HG03520 (cell line): ENCODE results near the gene ENTPD6.

Experiments used
- ATAC-seq: cut with Tn5 transposase; IDR thresholded peaks from one replicate; pipeline ENCODE4 v1.9.1; 2021; ENCODE audit warnings: mild to moderate bottlenecking, moderate library complexity; ENCODE audit not compliant: unreplicated experiment

Gene ENTPD6

DNA sequence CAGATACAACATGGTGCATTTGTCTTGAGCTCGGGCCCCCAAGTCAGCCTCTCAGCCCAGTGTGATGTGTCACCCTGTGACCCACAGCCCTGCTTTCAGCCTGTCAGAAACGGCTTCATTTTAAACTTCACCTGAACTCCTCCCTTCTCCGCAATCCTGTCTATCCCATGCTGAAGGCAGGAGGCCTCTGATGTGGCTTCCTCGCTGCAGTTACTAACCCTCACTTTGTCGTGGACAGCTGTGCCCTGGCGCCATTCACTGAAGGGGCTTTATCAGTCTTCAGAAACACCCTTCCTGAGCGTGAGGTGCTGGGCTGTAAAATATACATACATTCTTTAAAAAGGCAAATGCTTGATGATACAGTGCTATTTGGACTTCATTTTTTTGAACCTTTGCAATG lies 7.9 kb upstream of the ENTPD6 start:
- ATAC-seq = no peak

DNA sequence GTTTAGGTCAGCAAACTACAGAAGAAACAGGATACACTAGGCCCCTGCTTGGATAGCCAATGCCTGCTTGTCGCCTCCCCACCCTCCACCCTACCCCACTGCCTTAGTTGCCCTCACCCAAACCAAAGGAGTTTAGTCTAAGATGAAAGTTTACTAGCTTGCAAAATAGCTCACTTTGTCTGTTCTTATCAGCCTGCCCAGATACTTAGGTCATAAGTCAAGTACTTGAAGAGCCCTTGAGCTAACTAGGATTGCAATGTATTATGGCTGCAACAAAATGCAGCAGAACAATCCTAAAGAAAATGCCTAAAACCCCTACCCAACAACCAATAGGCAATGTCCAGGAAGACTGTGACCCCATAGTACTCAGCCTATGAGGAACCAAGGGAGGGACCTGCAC lies 7.3 kb upstream of the ENTPD6 start:
- ATAC-seq = no peak

DNA sequence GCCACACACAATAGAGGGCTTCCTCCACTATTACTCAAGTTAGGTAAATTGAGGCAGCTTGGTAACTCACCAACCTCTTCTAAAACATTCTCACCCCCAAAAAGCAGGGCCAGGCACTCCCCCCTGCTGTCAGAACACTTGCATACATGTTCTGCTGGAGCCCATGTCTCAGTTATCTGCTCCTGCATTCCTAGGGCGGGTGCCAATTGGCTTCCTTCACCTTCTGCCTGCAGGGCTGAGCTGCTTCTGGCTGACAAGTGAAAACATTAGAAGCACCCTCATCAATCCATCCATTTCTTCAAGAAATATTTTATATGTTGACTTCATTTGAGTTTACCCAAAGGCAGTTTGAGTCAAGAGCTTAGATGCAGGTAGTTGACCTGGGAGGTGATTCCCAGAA lies 4.5 kb upstream of the ENTPD6 start:
- no peak for ATAC-seq

GRCh38 chr20:25191689-25192088 lies 3.8 kb upstream of the ENTPD6 start:
- no peak for ATAC-seq

GRCh38 chr20:25193843-25194242 lies 1.7 kb upstream of the ENTPD6 start:
- ATAC-seq = no peak

DNA sequence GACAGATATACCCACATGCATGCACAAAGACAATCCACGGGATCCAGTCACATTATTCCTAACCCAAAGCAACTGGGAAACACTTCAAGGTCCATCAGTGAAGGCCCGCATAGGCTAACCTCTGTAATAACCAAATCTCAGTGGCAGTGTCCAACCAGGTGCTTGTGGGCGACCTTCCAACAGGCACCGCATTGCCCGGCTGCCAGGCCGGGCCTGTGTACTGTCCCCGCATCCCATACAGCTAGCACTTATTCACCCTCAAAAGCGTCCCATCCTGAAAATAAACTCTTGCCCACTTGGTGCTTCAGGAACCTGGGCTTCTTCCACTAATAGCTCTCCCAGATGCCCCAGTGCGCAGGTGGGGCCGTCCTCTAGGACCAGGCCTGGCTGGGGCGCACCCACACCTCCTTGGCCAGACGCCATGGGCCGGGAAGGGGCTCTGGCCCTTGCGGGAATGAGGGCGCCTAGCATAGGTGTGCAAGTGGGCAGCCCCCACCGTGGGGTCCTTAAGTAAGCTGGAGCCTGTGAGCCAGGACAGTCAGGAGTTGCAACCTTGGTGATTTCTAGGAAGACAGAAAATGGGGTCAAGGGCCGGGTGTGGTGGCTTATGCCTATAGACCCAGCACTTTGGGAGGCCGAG lies 1.1 kb upstream of the ENTPD6 start:
- ATAC-seq = no peak

- ATAC-seq = peak; percentile 14
These were observed 662 bp downstream of the ENTPD6 start for GRCh38 chr20:25195962-25196785.

DNA sequence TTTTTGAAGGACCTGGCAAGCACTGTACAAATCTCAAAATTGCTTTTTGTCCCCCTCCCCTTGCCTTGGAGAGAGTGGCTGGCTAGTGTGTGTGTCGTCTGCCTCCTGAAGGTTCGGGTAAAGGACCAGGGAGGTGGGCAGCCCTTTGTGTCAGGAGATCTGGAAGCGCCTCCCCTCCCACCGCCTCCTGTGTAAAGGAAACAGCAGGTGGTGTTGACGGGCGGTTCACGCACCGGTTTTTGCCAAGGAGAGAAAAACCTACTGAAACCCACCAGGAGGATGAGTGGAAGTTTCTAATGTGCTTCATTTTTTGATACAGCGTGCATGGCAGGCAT lies 1.2 kb downstream of the ENTPD6 start:
- ATAC-seq = no peak

GRCh38 chr20:25197183-25197869 lies 1.8 kb downstream of the ENTPD6 start:
- ATAC-seq = no peak

DNA sequence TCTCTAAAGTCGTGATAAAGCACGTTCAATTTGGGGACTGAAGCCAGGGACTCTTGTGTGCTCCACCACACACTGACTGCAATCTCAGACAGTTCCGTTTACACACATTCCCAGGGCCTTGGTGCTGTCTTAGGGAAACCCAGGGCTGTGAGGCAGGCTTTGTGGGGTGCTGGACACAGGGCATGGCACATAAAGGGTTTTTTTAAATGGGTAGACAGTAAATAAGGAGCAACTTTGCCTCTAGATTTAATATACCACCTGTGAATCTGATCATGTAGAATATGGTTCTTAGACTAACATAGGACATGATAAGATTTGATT lies 2.3 kb downstream of the ENTPD6 start:
- ATAC-seq = no peak

GRCh38 chr20:25198663-25199383 lies 3.3 kb downstream of the ENTPD6 start:
- no peak for ATAC-seq

DNA sequence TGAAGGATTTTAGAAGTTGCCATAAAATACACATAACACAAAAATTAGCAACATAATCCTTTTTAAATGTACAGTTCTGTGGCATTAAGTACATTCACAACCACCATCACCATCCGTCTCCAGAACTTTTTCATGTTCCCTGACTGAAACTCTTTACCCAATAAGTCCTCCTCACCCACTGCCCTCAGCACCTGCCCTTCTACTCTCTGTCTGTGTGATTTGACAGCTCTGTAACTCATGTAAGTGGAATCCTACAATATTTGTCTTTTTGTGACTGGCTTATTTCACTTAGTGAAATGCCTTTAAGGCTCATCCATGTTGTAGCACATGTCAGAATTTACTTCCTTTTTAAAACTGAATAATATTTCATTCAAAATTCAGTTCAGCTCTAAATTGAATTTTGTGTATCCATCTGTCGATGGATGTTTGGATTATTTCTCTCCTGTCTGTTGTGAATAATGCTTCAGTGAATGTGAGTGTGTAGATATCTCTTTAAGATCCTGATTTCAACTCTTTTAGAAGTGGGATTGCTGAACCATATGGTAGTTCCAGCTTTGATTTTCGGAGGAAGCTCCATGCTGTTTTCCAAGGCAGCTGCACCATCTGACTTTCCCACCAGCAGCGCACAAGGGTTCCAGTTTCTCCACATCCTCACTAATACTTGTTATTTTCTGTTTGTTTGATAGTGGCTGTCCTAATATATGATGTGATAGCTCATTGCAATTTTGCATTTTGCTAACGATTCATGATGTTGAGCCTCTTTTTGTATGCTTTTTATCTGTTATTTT lies 4.2 kb downstream of the ENTPD6 start:
- ATAC-seq = no peak

- ATAC-seq = no peak
These were observed 7.6 kb downstream of the ENTPD6 start for GRCh38 chr20:25203089-25203488.

DNA sequence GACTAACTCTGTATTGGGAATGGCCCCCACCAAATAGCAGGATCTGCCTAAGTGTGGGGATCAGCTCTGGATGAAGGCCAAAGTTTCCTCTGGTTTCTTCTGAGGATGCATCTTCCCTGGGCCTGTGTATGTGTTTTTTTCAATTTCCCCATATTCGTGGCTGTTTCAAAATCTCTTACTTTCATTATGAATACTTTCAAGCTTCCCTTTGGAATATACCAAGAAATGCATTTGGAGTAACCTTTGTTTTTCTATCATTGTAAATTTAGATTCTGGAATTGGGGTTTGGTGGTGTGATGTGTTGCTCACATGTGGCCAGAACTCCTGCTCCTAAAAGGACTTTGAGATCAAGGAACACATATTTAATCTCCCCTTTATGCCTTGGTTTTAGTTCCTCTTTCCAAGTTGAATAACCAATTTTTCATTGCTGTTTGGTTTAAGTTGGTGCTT lies 8.4 kb downstream of the ENTPD6 start:
- ATAC-seq = no peak

- no peak for ATAC-seq
These were observed 9.2 kb downstream of the ENTPD6 start for GRCh38 chr20:25204550-25205276.

- ATAC-seq = no peak
These were observed 10.0 kb downstream of the ENTPD6 start for GRCh38 chr20:25205277-25206062.

GRCh38 chr20:25206063-25206403 lies 10.5 kb downstream of the ENTPD6 start:
- no peak for ATAC-seq

DNA sequence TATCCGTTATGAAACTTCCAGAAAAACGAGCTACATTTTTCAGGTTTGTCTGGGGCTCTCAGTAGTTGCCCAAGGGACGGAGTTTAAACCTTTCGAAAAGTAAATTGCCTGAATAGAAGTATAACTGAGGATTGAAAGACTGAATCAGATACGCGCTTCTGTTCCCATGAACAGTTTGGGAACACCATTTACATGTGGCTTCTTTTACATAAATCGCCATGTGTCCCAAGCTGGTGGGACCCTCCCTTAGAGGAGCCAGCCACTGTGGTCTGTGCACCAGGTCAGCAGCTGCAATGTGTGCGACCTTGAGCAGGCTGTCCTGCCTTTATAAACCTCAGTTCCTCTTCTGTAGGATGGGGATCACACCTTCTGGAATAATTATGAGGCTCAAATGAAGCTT lies 11.0 kb downstream of the ENTPD6 start:
- ATAC-seq = no peak

DNA sequence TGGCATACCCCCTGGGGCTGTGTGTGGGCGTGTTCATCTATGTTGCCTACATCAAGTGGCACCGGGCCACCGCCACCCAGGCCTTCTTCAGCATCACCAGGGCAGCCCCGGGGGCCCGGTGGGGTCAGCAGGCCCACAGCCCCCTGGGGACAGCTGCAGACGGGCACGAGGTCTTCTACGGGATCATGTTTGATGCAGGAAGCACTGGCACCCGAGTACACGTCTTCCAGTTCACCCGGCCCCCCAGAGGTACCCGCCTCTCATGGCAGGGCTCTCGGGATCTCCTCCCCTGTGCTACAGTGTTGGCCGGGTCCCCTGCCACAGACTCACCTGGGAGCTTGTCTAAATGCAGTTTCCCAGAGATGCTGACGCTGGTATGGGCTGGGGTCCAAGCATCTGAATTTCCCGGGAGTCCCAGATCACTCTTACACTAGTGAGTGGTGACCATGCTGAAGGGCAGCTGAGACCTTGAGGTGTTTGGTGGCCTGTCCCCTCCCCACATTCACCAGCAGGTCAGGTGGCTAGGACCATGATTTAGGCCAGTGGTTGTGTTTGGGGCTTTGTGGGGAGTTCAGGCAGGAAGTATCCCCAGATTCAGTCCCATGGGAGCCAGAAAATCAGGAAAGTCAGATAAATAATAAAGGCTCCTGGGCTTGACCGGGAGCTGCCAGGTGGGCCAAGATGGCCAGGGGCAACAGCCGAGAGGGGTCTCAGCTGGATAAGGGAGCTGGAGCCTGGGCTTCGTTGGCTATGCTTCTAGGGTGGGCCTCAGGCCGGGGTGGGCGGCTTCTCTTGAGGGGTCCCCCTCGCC lies 11.8 kb downstream of the ENTPD6 start:
- ATAC-seq = no peak
